Activated CD8-positive, alpha-beta T cell treated with anti-CD3 and anti-CD28 coated beads for 36 hours (primary cell): ENCODE measurements around the gene KIF3A. TPM values are rescaled to one million over a fixed set of nuclear protein-coding genes. Genes with fewer than 3 reads are reported as not detected.

ENCODE experiments used
- ATAC-seq: fragments of 200-7000 bp; cut with Tn5 transposase; one replicate; pipeline ENCODE4 v1.10.0; 2021; ENCODE audit warnings: mild to moderate bottlenecking, moderate library complexity
- CTCF ChIA-PET: fragments of 350-600 bp; sonication (Branson Sonifier 250); formaldehyde crosslinking; loops from one replicate; lab custom pipeline; 2021; ENCODE audit warnings: antibody characterized with exemption; lab: Charles Lee
- POLR2A ChIA-PET: fragments of 350-600 bp; sonication (Branson Sonifier 250); formaldehyde crosslinking; loops from one replicate; lab custom pipeline; 2021; ENCODE audit warnings: antibody characterized with exemption; lab: Charles Lee
- DNase-seq: peaks from one replicate; pipeline ENCODE4 v3.0.0-alpha.2; 2020
- H3K27ac Mint-ChIP-seq: one replicate; pipeline ENCODE4 v1.8.0; 2021; ENCODE audit warnings: mild to moderate bottlenecking, mixed read lengths
- H3K27me3 Mint-ChIP-seq: one replicate; pipeline ENCODE4 v1.8.0; 2021; ENCODE audit warnings: mixed read lengths
- H3K36me3 Mint-ChIP-seq: one replicate; pipeline ENCODE4 v1.8.0; 2021; ENCODE audit warnings: low read depth, mixed read lengths
- H3K4me1 Mint-ChIP-seq: one replicate; pipeline ENCODE4 v1.8.0; 2021; ENCODE audit warnings: low read depth, mixed read lengths
- H3K4me3 Mint-ChIP-seq: one replicate; pipeline ENCODE4 v1.8.0; 2021; ENCODE audit warnings: mild to moderate bottlenecking, moderate library complexity, mixed read lengths
- H3K9me3 Mint-ChIP-seq: one replicate; pipeline ENCODE4 v1.8.0; 2021; ENCODE audit warnings: mixed read lengths
- intact Hi-C: fragments of 100-400 bp; cut with micrococcal nuclease; formaldehyde crosslinking; loops from one replicate; pipeline ENCODE4 v1.10.0; 2022
- total RNA-seq, 2 experiments: library from RNA; stranded (reverse); gene quantifications; one replicate each; pipeline ENCODE4 v1.2.3, GENCODE V29; 2021
- TF ChIP-seq, protein P1 (sequence below): fragments of 200-600 bp; IDR thresholded peaks from one replicate; pipeline ENCODE4 v1.8.0; 2022; ENCODE audit warnings: antibody characterized with exemption, mild to moderate bottlenecking

The KIF3A gene
- total RNA-seq, 2 experiments from 2014 or later: 16.4 to 17.0 TPM

DNA sequence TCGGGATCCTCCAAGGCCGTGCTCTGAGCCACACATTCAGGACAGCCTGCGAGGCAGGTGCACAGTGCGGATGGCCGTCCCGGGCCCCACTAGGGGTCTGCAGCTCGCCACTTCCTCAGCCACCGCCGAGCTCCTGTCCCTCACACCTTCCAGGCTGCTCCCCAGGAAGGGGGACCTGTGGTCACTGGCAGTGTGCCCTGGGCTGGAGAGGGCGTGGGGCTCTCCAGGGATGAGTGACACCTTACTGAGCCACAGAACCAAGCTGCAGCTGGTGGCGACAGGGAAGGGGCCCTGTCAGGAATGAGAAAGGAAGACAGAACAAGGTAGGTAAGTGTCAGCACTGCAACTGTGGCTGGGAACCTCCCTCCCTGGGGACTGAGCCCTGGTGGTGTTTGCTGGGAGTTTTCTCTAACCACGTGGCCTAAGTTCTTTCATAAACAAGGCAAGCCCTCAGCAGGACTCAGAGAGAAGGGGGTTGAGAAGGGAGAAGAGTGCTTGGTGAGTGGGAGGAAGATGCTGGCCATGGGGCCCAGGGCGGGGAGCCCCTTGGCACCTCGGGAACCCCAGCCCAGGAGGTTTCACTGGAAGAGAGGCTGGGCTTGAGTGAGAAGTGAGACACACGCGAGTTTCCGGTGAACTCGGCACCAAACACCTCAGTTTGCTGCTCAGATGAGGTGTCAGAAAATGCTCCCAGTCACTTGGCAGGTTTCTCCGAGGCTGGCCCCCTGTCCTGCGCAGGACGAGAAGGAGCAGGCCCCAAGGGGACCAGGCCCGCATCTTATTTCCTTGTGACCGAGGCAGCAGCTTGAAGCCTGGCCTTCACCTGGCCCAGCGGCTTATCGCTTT lies 74.2 kb downstream of the KIF3A start:
- ATAC-seq: peak; percentile 76
- TF ChIP-seq, protein P1, sequence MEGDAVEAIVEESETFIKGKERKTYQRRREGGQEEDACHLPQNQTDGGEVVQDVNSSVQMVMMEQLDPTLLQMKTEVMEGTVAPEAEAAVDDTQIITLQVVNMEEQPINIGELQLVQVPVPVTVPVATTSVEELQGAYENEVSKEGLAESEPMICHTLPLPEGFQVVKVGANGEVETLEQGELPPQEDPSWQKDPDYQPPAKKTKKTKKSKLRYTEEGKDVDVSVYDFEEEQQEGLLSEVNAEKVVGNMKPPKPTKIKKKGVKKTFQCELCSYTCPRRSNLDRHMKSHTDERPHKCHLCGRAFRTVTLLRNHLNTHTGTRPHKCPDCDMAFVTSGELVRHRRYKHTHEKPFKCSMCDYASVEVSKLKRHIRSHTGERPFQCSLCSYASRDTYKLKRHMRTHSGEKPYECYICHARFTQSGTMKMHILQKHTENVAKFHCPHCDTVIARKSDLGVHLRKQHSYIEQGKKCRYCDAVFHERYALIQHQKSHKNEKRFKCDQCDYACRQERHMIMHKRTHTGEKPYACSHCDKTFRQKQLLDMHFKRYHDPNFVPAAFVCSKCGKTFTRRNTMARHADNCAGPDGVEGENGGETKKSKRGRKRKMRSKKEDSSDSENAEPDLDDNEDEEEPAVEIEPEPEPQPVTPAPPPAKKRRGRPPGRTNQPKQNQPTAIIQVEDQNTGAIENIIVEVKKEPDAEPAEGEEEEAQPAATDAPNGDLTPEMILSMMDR: no peak
- Mint-ChIP-seq H3K4me1 (peaks cover 52% of the 10 kb centered on the region), H3K27ac (peak overlapping the region; percentile 83), H3K36me3 (no peaks in the 10 kb centered on the region), H3K4me3 (peak overlapping the region; percentile 11), H3K9me3 (no peaks in the 10 kb centered on the region), H3K27me3 (peaks cover 3% of the 10 kb centered on the region)
- CTCF ChIA-PET: interaction anchor here (0.7 to 1.2 kb wide), 3 partner anchors 22 to 277 kb away, joined by 3 to 4 read pairs (median 4); no protein-coding TSS in a partner anchor
- POLR2A ChIA-PET: interaction anchor here (9.9 kb wide), 1 partner anchor 20 kb away, joined by 102 read pairs; no protein-coding TSS in a partner anchor
- DNase-seq: peak; percentile 75
- intact Hi-C loops: no loop called here

DNA sequence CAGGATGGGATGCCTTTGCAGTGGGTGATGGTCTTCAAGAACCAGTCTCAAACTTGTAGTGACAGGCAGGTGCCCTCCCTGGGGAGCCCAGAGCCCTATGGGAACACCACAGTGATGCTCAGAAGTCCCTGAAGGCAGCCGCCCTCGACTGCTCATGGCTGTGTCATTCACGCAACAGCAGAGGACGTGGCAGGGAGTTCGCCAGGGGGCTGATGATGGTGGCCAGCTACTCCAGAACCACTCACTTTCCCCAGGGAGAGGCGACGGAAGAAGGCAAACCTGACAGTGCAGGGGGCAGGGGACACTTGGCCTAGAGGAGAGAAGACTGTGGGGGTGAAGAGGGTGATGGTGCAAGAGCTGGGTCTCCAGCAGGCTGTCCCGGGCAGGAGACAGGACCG lies 75.3 kb downstream of the KIF3A start:
- no peaks in the 10 kb centered on the region for H3K36me3 Mint-ChIP-seq
- H3K9me3 Mint-ChIP-seq: no peaks in the 10 kb centered on the region
- CTCF ChIA-PET: interaction anchor here (0.9 to 2.6 kb wide), 3 partner anchors 21 to 158 kb away, joined by 3 to 10 read pairs (median 10); no protein-coding TSS in a partner anchor
- peaks cover 11% of the 10 kb centered on the region for H3K27me3 Mint-ChIP-seq
- POLR2A ChIA-PET: interaction anchor here (0.9 to 9.9 kb wide), 2 partner anchors 13 to 19 kb away, joined by 4 to 102 read pairs; no protein-coding TSS in a partner anchor
- TF ChIP-seq, protein P1: no peak
- intact Hi-C loops: no loop called here
- no peak overlapping the region for H3K4me3 Mint-ChIP-seq
- DNase-seq (no peak), ATAC-seq (no peak)
- H3K27ac Mint-ChIP-seq: peak overlapping the region; percentile 29
- peaks cover 61% of the 10 kb centered on the region for H3K4me1 Mint-ChIP-seq

DNA sequence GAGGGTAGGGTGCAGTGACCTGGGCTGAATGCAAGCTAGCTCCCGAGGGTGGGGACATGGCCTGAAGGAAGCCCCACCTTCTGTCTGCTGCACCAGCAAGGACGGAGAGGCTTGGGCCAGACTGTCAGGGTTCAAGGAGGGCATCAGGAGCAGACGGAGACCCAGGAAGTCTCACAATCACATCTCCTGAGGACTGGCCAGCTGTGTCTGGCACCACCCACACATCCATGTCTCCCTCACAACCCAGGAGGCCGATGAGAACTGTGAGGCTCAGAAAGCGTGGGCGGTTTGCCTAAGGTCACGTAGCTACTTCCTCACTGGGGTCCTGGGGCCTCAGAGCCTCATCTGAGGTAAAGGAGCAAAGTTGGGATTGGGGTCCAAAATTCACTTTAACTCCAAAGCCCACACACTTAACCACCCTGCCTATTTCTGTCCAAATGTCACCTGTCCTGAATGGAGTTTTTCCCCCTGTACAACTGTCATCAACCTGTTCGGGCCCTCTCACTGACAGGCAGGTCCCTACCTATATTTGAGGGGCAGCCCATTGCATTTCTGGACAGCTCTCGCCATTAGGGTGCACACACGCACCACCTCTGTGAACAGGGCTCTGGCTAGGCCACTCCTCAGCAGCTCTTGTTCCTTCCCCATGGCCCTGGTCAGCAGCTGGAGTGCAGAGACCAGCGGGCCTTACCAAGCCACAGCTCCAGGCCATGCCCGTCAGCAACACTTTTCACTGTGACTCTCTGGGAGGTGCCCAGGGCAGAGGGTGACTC lies 75.9 kb downstream of the KIF3A start:
- Mint-ChIP-seq H3K27me3 (peaks cover 17% of the 10 kb centered on the region), H3K9me3 (no peaks in the 10 kb centered on the region), H3K27ac (peak overlapping the region; percentile 29), H3K4me1 (peaks cover 66% of the 10 kb centered on the region), H3K36me3 (no peaks in the 10 kb centered on the region), H3K4me3 (no peak overlapping the region)
- ChIA-PET POLR2A (interaction anchor here (0.9 to 9.9 kb wide), 3 partner anchors 14 to 89 kb away, joined by 3 to 102 read pairs (median 4); no protein-coding TSS in a partner anchor), CTCF (interaction anchor here (0.9 to 2.6 kb wide), 5 partner anchors 16 to 159 kb away, joined by 3 to 10 read pairs (median 3); no protein-coding TSS in a partner anchor)
- TF ChIP-seq, protein P1: no peak
- peak; percentile 77 for DNase-seq
- ATAC-seq: no peak
- intact Hi-C loops: no loop called here

- intact Hi-C loops: no loop called here
- Mint-ChIP-seq H3K27ac (peak overlapping the region; percentile 34), H3K9me3 (no peaks in the 10 kb centered on the region), H3K27me3 (peaks cover 19% of the 10 kb centered on the region), H3K4me3 (no peak overlapping the region), H3K4me1 (peaks cover 67% of the 10 kb centered on the region), H3K36me3 (no peaks in the 10 kb centered on the region)
- ChIA-PET POLR2A (interaction anchor here (1.2 to 9.9 kb wide), 3 partner anchors 15 to 91 kb away, joined by 3 to 102 read pairs (median 3); partner anchors contain the start of gene IL4), CTCF (interaction anchor here (1.1 to 3.1 kb wide), 6 partner anchors 12 to 161 kb away, joined by 3 to 10 read pairs (median 7); no protein-coding TSS in a partner anchor)
- ATAC-seq (no peak), DNase-seq (no peak)
- TF ChIP-seq, protein P1: no peak
These were observed 77.5 kb downstream of the KIF3A start for GRCh38 chr5:132659598-132660493.
